Endothelial cell of umbilical vein (primary cell): ENCODE data around the gene GPHA2. TPM values are rescaled to one million over a fixed set of nuclear protein-coding genes. Genes with fewer than 3 reads are reported as not detected.

ENCODE experiments used
- BruUV-seq: library from RNA; stranded (reverse); fragments of 400-500 nt; replicated peaks from 2 replicates; lab custom pipeline; 2021; lab: Mats Ljungman, UMichigan
- CTCF ChIA-PET: fragments of 300-600, 350-600 bp; sonication (Branson Sonifier 250); formaldehyde crosslinking; loops from one replicate; lab custom pipeline; 2021; ENCODE audit warnings: antibody characterized with exemption, inconsistent platforms; lab: Charles Lee
- POLR2A ChIA-PET: fragments of 300-600, 350-600 bp; sonication (Branson Sonifier 250); formaldehyde crosslinking; loops from one replicate; lab custom pipeline; 2021; ENCODE audit warnings: antibody characterized with exemption, inconsistent platforms; lab: Charles Lee
- DNase-seq: peaks from one replicate; pipeline ENCODE4 v3.0.0-alpha.2; 2011; ENCODE audit warnings: low read depth, low spot score
- FAIRE-seq: peaks from 2 replicates; lab custom pipeline; 2011; peaks lifted over from hg19 to GRCh38; lab: Jason Lieb, UNC
- H2AFZ ChIP-seq: 2 replicates; pipeline ENCODE4 v1.6.0; 2012; ENCODE audit warnings: low read depth, low read length, control low read depth, inconsistent platforms
- H3K27ac ChIP-seq: 2 replicates; pipeline ENCODE4 v1.5.1; 2011; ENCODE audit warnings: low read depth, mild to moderate bottlenecking, control low read depth, low read length, moderate library complexity; ENCODE audit not compliant: insufficient read depth
- H3K27me3 ChIP-seq, 2 experiments: 2 replicates each; pipeline versions ENCODE4 v1.6.0 to v1.6.1; 2011; ENCODE audit warnings: low read length in 2 of 2, mixed read lengths in 1 of 2; ENCODE audit not compliant: control insufficient read depth in 2 of 2, insufficient read depth in 2 of 2
- H3K36me3 ChIP-seq, 2 experiments: 2 replicates in 1 of 2; 3 replicates in 1 of 2; pipeline ENCODE4 v1.5.1; 2011; ENCODE audit warnings: low read length in 2 of 2, mild to moderate bottlenecking in 1 of 2, moderate library complexity in 1 of 2; ENCODE audit not compliant: control insufficient read depth in 2 of 2, insufficient read depth in 2 of 2; ENCODE audit errors: extremely low read depth in 1 of 2
- H3K4me1 ChIP-seq: 3 replicates; pipeline ENCODE4 v1.5.1; 2011; ENCODE audit warnings: mild to moderate bottlenecking, low read length; ENCODE audit not compliant: control insufficient read depth, insufficient read depth; ENCODE audit errors: extremely low read depth
- H3K4me2 ChIP-seq: 2 replicates; pipeline ENCODE4 v1.6.1; 2011; ENCODE audit warnings: low read length, control low read depth, mixed read lengths; ENCODE audit not compliant: insufficient read depth
- H3K4me3 ChIP-seq, 3 experiments: fragments of 200-600 bp in 1 of 3; sonication (generic), shearing (Covaris generic) in 1 of 3; replicated peaks in 1 of 3; 2 replicates each; pipeline ENCODE4 v1.5.1; 2011 to 2016; ENCODE audit warnings: control low read depth in 3 of 3, low read length in 3 of 3, mild to moderate bottlenecking in 2 of 3, inconsistent platforms in 1 of 3, low read depth in 1 of 3, moderate library complexity in 1 of 3; ENCODE audit not compliant: insufficient read depth in 1 of 3
- H3K79me2 ChIP-seq: 2 replicates; pipeline ENCODE4 v1.6.0; 2012; ENCODE audit warnings: low read length, inconsistent platforms; ENCODE audit not compliant: control insufficient read depth, insufficient read depth
- H3K9ac ChIP-seq: replicated peaks from 2 replicates; pipeline ENCODE3; 2011; ENCODE audit warnings: low read length, control low read depth; ENCODE audit not compliant: insufficient read depth; ENCODE audit errors: extremely low read depth
- H3K9me1 ChIP-seq: replicated peaks from 3 replicates; pipeline ENCODE4 v1.6.0; 2011; ENCODE audit warnings: mild to moderate bottlenecking, low read length; ENCODE audit not compliant: control insufficient read depth, insufficient read depth; ENCODE audit errors: extremely low read depth
- H3K9me3 ChIP-seq: replicated peaks from 2 replicates; pipeline ENCODE4 v1.5.1; 2012; ENCODE audit warnings: low read length, inconsistent platforms; ENCODE audit not compliant: control insufficient read depth, insufficient read depth
- H4K20me1 ChIP-seq: replicated peaks from 2 replicates; pipeline ENCODE3; 2011; ENCODE audit warnings: mild to moderate bottlenecking, low read length; ENCODE audit not compliant: control insufficient read depth, insufficient read depth; ENCODE audit errors: extremely low read depth
- EZH2 ChIP-seq: IDR thresholded peaks from 2 replicates; pipeline ENCODE4 v1.6.1; 2012; ENCODE audit warnings: borderline replicate concordance, low read depth, mild to moderate bottlenecking, moderate library complexity, low read length, inconsistent platforms; ENCODE audit not compliant: severe bottlenecking
- FOS ChIP-seq: IDR thresholded peaks from 2 replicates; pipeline ENCODE4 v1.6.1; 2011; ENCODE audit warnings: mild to moderate bottlenecking, low read length, moderate library complexity, borderline replicate concordance; ENCODE audit not compliant: insufficient read depth
- GATA2 ChIP-seq: IDR thresholded peaks from 2 replicates; pipeline ENCODE4 v1.7.0; 2011; ENCODE audit warnings: low read depth, mild to moderate bottlenecking, moderate library complexity, mixed read lengths, low read length; ENCODE audit not compliant: insufficient read length, insufficient read depth
- JUN ChIP-seq: IDR thresholded peaks from 2 replicates; pipeline ENCODE4 v1.6.1; 2011; ENCODE audit warnings: borderline replicate concordance, low read depth; ENCODE audit not compliant: insufficient read length, insufficient read depth
- MYC ChIP-seq: IDR thresholded peaks from one replicate; pipeline ENCODE4 v1.6.1; 2011; ENCODE audit warnings: mild to moderate bottlenecking, low read depth, low read length
- POLR2A ChIP-seq: IDR thresholded peaks from 2 replicates; pipeline ENCODE4 v1.6.1; 2012; ENCODE audit warnings: low read depth, mild to moderate bottlenecking, control low read depth, low read length
- POLR2AphosphoS5 ChIP-seq: IDR thresholded peaks from 2 replicates; pipeline ENCODE4 v1.6.1; 2012; ENCODE audit warnings: low read depth, mild to moderate bottlenecking, control low read depth, low read length, moderate library complexity; ENCODE audit not compliant: insufficient read depth
- dilution Hi-C: fragments of 300-500 bp; cut with MboI; formaldehyde crosslinking; loops from one replicate; pipeline ENCODE4 v1.15.0; 2019; ENCODE audit warnings: low sequenced_read_pairs; ENCODE audit not compliant: extremely low pct_ligation_motif_present
- intact Hi-C: fragments of 100-400 bp; cut with micrococcal nuclease; formaldehyde crosslinking; loops from one replicate; pipeline ENCODE4 v1.10.0; 2022
- polyA plus RNA-seq, 4 experiments: library from polyadenylated mRNA; depleted of rRNA in 3 of 4; stranded (reverse) in 3 of 4; unstranded in 1 of 4; fragments of >200 nt; gene quantifications; 2 replicates each; pipeline versions ENCODE4 v1.2.1 to v1.2.3, GENCODE V29; 2011 to 2012; ENCODE audit warnings: missing spikeins in 1 of 4
- total RNA-seq: library from RNA; stranded (reverse); gene quantifications from 2 replicates; pipeline ENCODE4 v1.2.3, GENCODE V29; 2021
- TF ChIP-seq, protein P1 (sequence below), 2 donors: IDR thresholded peaks; 1 replicate in 1 of 2; 2 replicates in 1 of 2; pipeline ENCODE4 v1.5.1; 2011; ENCODE audit warnings: low read length in 2 of 2, mild to moderate bottlenecking in 2 of 2, moderate library complexity in 2 of 2, control low read depth in 1 of 2, inconsistent platforms in 1 of 2, low read depth in 1 of 2; ENCODE audit not compliant: insufficient read depth in 1 of 2; ENCODE audit errors: extremely low read depth in 1 of 2
- TF ChIP-seq, protein P2 (sequence below): IDR thresholded peaks from 2 replicates; pipeline ENCODE4 v1.6.1; 2011; ENCODE audit not compliant: insufficient read depth, insufficient read length

GPHA2 gene
- total and polyA plus RNA-seq, 2 donors (not counting 3 experiments of a cell fraction or from before 2014, with no cell fraction given) = not detected

DNA sequence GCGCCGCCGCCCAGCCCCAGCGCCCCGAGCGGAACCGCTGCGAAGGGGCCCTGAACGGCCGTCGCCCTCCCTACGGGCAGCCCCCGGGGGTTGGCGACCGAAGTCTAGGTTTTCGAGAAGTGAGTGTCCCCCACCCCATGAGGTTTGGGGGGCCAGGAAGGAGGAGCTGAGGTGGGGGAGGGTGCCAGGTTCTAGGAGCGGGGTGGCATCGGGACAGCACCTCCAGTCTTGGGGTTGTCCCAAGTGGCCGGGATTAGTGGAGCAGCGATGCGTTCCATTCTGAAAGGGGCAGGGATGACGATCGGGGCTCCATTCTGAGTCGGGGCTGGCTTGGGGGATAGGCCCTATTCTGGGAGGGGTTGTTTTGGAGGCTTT is 10.8 kb downstream of the GPHA2 start:
- intact Hi-C loops (loop anchor here (2.0 kb wide), 1 partner anchor 72 kb away; the partner anchor contains the start of gene BATF2), dilution Hi-C loops (no loop called here)
- ChIA-PET CTCF (interaction anchor here (1.5 to 3.7 kb wide), 3 partner anchors 46 to 89 kb away, joined by 3 to 24 read pairs (median 10); partner anchors contain the start of genes ARL2 and BATF2), POLR2A (no interaction called here)
- DNase-seq (no peak), FAIRE-seq (no peak)
- no peaks in the 10 kb centered on the region for H3K9me3 ChIP-seq
- no peaks in the 10 kb centered on the region for H3K79me2 ChIP-seq
- peaks cover 3 to 8% of the 10 kb centered on the region in 2 experiments for H3K36me3 ChIP-seq
- H4K20me1 ChIP-seq = no peaks in the 10 kb centered on the region
- H3K4me2 ChIP-seq = peak overlapping the region; percentile 75
- no peaks in the 10 kb centered on the region for H3K9me1 ChIP-seq
- peak overlapping the region; percentile 64 for H3K9ac ChIP-seq
- peak overlapping the region; percentile 40 to 88 (median 81) for H3K4me3 ChIP-seq
- TF ChIP-seq GATA2 (no peak), FOS (no peak), POLR2A (no peak), EZH2 (no peak), POLR2AphosphoS5 (no peak), MYC (no peak), JUN (no peak)
- TF ChIP-seq, protein P1, sequence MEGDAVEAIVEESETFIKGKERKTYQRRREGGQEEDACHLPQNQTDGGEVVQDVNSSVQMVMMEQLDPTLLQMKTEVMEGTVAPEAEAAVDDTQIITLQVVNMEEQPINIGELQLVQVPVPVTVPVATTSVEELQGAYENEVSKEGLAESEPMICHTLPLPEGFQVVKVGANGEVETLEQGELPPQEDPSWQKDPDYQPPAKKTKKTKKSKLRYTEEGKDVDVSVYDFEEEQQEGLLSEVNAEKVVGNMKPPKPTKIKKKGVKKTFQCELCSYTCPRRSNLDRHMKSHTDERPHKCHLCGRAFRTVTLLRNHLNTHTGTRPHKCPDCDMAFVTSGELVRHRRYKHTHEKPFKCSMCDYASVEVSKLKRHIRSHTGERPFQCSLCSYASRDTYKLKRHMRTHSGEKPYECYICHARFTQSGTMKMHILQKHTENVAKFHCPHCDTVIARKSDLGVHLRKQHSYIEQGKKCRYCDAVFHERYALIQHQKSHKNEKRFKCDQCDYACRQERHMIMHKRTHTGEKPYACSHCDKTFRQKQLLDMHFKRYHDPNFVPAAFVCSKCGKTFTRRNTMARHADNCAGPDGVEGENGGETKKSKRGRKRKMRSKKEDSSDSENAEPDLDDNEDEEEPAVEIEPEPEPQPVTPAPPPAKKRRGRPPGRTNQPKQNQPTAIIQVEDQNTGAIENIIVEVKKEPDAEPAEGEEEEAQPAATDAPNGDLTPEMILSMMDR (IDR thresholded peaks at IDR 0.05; ENCODE audit: extremely low read depth in 1 of 2, insufficient read depth in 1 of 2, low read depth in 1 of 2, low read length in 2 of 2) = no peak
- TF ChIP-seq, protein P2, sequence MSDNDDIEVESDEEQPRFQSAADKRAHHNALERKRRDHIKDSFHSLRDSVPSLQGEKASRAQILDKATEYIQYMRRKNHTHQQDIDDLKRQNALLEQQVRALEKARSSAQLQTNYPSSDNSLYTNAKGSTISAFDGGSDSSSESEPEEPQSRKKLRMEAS = no peak
- no TSS peak for BruUV-seq
- H3K27me3 ChIP-seq = no peaks in the 10 kb centered on the region
- peak overlapping the region; percentile 95 for H2AFZ ChIP-seq
- peaks cover 7% of the 10 kb centered on the region for H3K4me1 ChIP-seq
- no peak overlapping the region for H3K27ac ChIP-seq
